GM19395 (cell line): Measurements from ENCODE around the gene NARF.
A peak's percentile ranks its signal among the peaks of the same experiment; 100 is the strongest.
"Not testable (repeated sequence)": the region's sequence is repeated elsewhere in the genome, so short reads cannot be mapped to it uniquely, and the experiment has no call there.

Source experiments
- ATAC-seq: cut with Tn5 transposase; IDR thresholded peaks from one replicate; pipeline ENCODE4 v1.9.1; 2021; ENCODE audit warnings: mild to moderate bottlenecking, moderate library complexity; ENCODE audit not compliant: unreplicated experiment

NARF gene

GRCh38 chr17:82458179-82458884 lies at the start of gene NARF:
TSS of gene NARF (plus strand) at chr17:82458741. CDS start at chr17:82458804, 63 bp downstream.
- peak; percentile 92 for ATAC-seq

DNA sequence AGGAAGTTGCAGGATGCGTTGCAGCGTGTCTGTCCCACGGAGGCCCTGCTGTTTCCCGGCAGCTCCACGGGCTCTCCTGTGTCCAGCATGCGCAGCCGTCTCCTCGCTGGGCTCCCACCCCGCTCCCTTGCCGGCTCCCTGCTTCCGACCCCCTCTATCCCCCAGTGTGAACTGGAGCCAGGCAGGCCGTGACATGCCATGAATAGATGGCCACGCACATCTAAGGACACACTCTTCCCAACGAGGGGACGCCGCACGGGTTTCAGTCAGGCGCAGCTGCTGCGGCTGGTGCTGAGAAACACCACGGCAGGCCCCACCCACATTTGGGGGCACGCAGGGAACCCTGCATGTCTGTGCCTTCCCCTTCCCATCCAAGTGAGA lies 49.6 kb upstream of the NARF start:
- ATAC-seq, result no peak

- ATAC-seq, result no peak
These were observed 48.4 kb upstream of the NARF start for GRCh38 chr17:82410014-82410716.

DNA sequence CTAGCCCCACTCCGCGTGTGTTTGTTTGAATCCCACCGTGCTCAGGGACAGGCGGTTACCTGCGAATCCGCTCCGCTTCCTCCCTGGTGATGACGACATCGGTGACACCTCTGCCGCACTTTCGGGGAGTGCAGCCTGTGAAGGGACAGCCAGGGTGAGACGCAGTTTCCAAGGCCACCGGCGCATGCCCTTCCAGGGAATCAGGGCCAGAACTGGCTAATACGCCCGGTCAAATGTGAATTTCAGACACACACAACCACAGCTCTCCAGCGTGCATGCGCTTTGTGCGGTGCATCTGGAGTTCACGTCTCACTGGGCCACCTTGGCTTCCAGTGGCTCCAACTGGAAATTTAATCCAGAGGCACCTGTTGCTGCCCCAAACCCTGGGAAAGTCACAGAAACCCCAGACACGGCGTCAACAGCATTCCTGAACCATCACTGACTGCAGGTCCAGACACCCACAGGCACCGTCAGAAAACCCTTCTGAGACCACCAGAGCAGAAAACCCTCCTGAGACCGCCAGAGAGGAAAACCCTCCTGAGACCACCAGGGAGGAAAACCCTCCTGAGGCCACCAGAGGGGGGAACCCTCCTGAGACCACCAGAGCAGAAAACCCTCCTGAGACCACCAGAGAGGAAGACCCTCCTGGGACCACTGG lies 47.0 kb upstream of the NARF start:
- ATAC-seq, result no peak

GRCh38 chr17:82412081-82412480 lies 46.5 kb upstream of the NARF start:
- ATAC-seq, result not testable (repeated sequence)

DNA sequence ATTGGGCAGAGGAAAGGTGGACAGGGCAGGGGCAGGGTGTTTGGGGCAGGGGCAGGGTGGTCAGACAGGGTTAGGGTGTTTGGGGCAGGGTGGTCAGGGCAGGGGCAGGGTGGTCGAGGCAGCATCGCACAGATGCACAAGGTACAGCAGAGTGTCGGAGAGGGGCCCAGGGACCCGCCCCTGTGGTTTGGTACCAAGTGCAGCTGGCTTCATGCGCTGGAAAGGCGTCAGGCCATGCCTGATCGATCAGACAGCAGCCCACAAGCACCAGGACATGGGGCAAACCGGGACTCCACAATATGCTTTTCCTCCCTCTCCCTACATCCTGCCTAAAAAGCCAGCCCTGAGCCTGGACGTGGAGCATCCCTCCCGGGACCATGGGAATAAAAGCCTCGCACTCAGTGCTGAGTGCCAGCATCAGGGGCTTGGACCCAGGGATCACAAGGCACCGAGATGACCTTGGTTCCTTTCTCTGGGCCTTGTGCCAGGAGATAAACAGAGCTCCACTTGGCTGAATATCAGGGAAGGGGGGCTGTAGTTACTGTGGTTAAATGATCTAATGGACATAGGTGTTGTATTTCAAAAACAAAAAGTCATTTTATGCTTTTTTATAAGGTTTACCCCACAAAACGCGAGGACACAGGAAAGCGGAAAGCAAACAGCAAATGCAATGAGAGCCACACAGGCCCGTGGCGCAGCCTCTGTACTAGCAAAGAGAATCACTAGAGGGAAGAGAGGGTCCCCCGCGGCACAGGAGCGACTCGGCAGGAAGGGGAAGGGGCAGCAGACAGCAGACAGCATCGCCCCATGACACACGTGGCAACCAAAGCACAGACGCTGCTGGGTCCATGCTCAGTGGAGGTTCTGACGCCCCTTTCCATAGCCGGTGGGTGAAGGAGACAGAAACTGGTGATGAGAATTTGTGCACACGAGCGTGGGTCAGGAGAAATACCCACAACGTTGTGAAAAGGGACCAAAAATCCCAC lies 45.7 kb upstream of the NARF start:
- no peak for ATAC-seq

- no peak for ATAC-seq
These were observed 43.8 kb upstream of the NARF start for GRCh38 chr17:82414548-82415281.

GRCh38 chr17:82415336-82415735 lies 43.2 kb upstream of the NARF start:
- no peak for ATAC-seq

GRCh38 chr17:82415786-82416185 lies 42.8 kb upstream of the NARF start:
- ATAC-seq, result no peak

DNA sequence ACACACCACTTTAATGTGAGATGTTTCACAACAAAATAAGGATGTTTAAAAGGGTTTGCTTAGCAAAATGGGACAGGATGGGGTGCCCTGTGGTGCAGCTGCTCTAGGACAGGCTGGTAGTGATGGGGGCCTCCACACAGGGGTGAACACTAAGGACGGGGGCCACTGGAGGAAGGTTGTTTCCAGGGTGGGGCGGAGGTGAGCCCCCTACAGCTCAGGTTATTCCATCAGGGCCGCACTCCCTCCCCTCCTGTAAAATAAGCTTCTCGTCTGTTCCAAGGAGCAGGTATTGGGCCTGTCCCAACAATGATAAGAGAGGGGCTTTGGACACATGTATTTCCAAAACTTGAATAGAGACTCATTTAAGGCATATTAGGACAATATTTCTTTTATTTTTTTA lies 42.3 kb upstream of the NARF start:
- ATAC-seq, result no peak

DNA sequence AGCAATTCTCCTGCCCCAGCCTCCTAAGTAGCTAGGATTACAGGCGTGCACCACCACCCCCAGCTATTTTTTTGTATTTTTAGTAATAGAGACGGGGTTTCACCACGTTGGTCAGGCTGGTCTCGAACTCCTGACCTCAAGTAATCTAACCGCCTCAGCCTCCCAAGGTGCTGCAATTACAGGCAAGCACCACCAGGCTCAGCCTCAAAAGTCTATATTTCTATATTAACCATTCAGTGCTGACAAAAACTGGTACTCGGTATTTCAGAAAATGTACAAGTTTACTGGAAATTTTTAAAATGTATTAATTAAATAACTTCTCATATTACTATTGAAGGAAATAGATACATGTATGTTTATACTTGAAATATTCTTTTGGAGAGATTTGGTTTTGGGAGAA lies 41.8 kb upstream of the NARF start:
- no peak for ATAC-seq

DNA sequence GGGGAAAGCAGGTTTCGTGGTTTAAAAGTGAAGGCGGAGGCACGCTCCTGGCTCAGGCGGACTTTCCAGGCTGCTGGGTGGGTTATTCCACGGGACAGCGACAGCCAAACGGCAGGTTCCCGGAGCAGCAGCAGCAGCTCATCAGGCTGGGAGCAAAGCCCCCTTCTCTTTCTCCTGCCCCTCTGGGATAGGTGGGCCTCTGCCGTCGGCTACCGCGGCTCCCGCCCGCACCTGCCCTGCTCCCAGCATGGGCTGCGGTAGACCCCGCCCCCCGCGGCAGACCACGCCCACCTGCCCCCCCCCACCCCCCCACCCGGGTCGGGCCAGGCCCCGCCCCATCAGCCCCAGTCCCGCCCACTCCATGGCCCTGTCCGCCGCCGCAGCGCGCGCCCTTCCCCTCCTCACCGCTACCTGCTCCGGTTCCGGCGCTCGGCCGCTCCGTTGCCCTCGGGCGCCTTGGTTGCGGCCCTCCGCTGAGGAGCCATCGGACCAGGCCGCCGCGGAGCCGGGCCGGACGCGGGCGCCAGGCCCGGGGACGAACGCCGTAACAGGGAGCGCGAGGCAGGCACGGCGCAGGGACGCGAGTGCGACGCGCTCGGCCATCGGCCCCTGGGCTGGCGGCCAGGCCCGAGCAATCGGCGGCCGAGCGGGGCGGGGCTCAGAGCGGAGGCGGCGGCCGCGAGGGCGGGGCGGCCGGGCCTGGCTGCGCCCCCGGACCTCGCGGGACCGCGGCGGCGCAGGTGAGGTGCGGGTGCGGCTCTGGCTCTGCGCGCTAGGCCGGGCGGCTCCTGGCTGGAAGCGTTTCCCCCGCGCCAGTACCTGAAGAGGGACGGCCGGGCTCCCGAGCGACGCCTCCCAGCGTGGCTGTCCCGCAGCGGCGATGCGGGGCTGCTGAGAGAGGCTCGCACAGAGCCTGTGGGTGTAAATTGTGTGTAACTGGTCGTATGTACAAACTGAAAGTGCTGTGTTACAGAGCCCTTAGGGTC lies 40.2 kb upstream of the NARF start, which contains the start of the genes HEXD and OGFOD3:
TSS of gene HEXD (plus strand) at position 347 of the 986 bp plus-strand sequence. CDS start 1,453 bp downstream, outside the sequence.
TSS of gene OGFOD3 (minus strand) at position 586 of the 986 bp plus-strand sequence. CDS start at position 485, 101 bp downstream.
- ATAC-seq, result peak; percentile 76

GRCh38 chr17:82419540-82419939 lies 39.0 kb upstream of the NARF start:
- ATAC-seq, result no peak

- ATAC-seq, result no peak
These were observed 34.3 kb upstream of the NARF start for GRCh38 chr17:82424001-82424862.

GRCh38 chr17:82424863-82425159 lies 33.7 kb upstream of the NARF start:
- no peak for ATAC-seq

DNA sequence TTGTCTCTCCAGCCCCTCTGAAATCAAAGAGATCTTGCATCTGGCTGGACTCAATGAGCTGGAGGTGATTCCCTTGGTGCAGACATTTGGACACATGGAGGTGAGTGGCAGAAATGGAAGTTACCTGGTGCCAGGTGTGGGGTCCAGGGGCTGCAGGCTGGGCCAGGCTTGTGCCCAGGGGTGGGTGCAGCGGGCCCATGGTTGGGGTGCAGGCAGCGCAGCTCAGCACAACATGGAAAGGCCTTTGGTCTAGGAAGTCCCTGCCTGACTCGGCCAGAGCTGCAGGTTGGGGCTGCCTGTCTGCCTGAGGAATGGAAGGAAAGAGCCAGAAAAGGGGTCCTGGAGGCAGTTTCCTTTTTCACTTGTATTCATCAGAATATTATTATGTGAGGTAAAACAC lies 30.0 kb upstream of the NARF start:
- no peak for ATAC-seq

GRCh38 chr17:82429824-82430223 lies 28.7 kb upstream of the NARF start:
- no peak for ATAC-seq

GRCh38 chr17:82432017-82432416 lies 26.5 kb upstream of the NARF start:
- no peak for ATAC-seq
